ENCODE measurements around the gene PTPN1.

The PTPN1 gene

DNA sequence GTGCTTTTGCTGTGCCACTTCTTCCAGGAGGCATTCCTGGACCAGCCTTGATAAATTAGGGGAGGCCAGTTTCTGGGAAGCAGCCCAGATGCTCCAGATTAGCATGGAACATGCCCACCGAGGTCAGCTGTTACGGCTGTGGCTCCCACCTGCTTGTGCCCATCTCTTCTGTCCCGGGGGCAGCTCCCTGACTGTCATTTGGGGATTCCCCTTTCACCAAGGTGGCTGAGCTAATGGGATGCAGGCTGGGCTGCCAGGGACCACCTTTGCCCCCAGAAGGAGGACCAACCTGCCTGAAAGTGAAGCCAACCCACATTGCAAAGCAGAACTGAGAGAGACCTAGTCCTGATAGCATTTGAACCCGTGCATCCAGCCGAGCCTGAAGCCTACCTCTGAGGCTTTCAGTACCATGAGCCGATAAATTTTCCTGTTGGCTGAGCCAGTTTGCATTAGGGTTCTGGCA lies 85.3 kb downstream of the PTPN1 start:
- peaks cover 11% of the 10 kb centered on the region for H3K4me1 ChIP-seq (ENCODE audit: control insufficient read depth, low read length)
- H3K27ac ChIP-seq (ENCODE audit: low read depth, low read length), result no peak overlapping the region
- no peaks in the 10 kb centered on the region for H3K36me3 ChIP-seq (ENCODE audit: control insufficient read depth, low read length)
- H3F3A ChIP-seq (ENCODE audit: control insufficient read depth, insufficient read depth), result no peaks in the 10 kb centered on the region; the same call in 1 of the 2 replicates
- peaks cover 38% of the 10 kb centered on the region for H3K27me3 ChIP-seq (ENCODE audit: control insufficient read depth, low read length)
- TF ChIP-seq EZH2phosphoT487 (IDR thresholded peaks at IDR 0.05; ENCODE audit: borderline replicate concordance, low read length), result no peak
- TF ChIP-seq, protein P1, sequence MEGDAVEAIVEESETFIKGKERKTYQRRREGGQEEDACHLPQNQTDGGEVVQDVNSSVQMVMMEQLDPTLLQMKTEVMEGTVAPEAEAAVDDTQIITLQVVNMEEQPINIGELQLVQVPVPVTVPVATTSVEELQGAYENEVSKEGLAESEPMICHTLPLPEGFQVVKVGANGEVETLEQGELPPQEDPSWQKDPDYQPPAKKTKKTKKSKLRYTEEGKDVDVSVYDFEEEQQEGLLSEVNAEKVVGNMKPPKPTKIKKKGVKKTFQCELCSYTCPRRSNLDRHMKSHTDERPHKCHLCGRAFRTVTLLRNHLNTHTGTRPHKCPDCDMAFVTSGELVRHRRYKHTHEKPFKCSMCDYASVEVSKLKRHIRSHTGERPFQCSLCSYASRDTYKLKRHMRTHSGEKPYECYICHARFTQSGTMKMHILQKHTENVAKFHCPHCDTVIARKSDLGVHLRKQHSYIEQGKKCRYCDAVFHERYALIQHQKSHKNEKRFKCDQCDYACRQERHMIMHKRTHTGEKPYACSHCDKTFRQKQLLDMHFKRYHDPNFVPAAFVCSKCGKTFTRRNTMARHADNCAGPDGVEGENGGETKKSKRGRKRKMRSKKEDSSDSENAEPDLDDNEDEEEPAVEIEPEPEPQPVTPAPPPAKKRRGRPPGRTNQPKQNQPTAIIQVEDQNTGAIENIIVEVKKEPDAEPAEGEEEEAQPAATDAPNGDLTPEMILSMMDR (IDR thresholded peaks at IDR 0.05; ENCODE audit: low read depth, low read length, poor library complexity, severe bottlenecking), result no peak
- H3K9me2 ChIP-seq (replicated peaks; ENCODE audit: control insufficient read depth, low read length), result no peaks in the 10 kb centered on the region
- no peaks in the 10 kb centered on the region for H3K9me3 ChIP-seq (ENCODE audit: control insufficient read depth, insufficient read depth, low read length)
- H3K4me2 ChIP-seq (ENCODE audit: low read length), result no peak overlapping the region
- no peak overlapping the region for H3K4me3 ChIP-seq (ENCODE audit: low read length)
- no peaks in the 10 kb centered on the region for H4K20me1 ChIP-seq (ENCODE audit: control insufficient read depth, insufficient read depth, low read depth, low read length)
- H3K79me2 ChIP-seq (ENCODE audit: control insufficient read depth, low read length), result no peaks in the 10 kb centered on the region

DNA sequence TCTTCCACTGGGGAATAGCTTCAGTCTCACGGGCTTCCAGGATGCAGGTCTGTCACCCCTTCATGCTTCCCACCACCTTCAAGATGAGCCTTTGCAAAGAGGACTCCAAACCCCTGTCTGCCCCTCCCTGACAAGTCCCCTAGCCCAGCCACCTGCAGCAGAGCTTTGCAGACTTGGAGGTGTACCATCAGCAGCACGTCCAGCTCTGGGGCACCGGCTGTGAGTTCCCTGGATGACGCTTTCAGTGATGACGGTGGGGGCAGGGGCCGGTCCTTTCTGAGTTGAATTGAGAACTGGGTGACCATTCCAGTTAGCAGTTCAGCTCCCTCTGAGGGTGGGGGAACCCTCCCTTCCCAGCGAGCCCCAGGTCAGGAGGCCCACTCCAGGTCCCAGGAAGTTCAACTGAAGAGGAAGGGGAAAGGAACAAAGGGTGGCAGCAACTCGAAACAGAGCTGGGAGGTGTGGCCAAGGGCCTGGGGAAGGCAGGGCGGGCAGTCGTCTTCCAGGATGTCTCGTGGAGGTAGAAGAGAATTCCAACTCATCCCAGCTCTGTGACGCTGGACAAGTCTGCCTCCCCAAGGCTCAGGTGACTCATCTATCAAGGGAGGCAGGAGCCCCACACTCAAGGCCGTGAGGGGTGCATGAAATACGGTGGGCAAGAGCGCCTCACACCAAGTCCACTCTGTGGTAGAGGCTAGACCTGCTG lies 86.0 kb downstream of the PTPN1 start:
- Histone ChIP-seq H3K79me2 (ENCODE audit: control insufficient read depth, low read length) (no peaks in the 10 kb centered on the region), H3K9me3 (ENCODE audit: control insufficient read depth, insufficient read depth, low read length) (no peaks in the 10 kb centered on the region), H3K27ac (ENCODE audit: low read depth, low read length) (no peak overlapping the region), H3F3A (ENCODE audit: control insufficient read depth, insufficient read depth) (no peaks in the 10 kb centered on the region; the same call in 1 of the 2 replicates), H4K20me1 (ENCODE audit: control insufficient read depth, insufficient read depth, low read depth, low read length) (no peaks in the 10 kb centered on the region), H3K36me3 (ENCODE audit: control insufficient read depth, low read length) (no peaks in the 10 kb centered on the region), H3K4me2 (ENCODE audit: low read length) (no peak overlapping the region), H3K4me3 (ENCODE audit: low read length) (no peak overlapping the region), H3K27me3 (ENCODE audit: control insufficient read depth, low read length) (peaks cover 44% of the 10 kb centered on the region), H3K9me2 (replicated peaks; ENCODE audit: control insufficient read depth, low read length) (no peaks in the 10 kb centered on the region), H3K4me1 (ENCODE audit: control insufficient read depth, low read length) (peaks cover 18% of the 10 kb centered on the region)
- no peak for TF ChIP-seq EZH2phosphoT487 (IDR thresholded peaks at IDR 0.05; ENCODE audit: borderline replicate concordance, low read length)
- TF ChIP-seq, protein P1 (IDR thresholded peaks at IDR 0.05; ENCODE audit: low read depth, low read length, poor library complexity, severe bottlenecking), result no peak

DNA sequence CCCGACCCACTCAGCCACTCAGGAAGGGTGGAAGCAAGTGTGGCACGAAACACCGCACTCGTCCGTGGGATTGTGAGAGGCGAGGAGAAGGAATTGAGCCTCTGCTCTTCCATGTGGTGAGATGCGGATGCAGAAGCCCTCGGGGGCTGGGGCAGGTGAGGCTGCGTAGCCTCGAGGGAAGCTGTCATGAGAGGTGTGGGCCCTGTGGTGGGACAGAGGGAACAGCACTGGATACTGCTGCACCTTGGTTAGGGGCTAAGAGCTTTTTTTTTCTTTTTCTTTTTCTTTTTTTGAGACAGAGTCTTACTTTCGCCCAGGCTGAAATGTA lies 86.5 kb downstream of the PTPN1 start:
- Histone ChIP-seq H3K4me2 (ENCODE audit: low read length) (no peak overlapping the region), H3K27ac (ENCODE audit: low read depth, low read length) (no peak overlapping the region), H3K36me3 (ENCODE audit: control insufficient read depth, low read length) (no peaks in the 10 kb centered on the region)

More for the DNA sequence above, 86.5 kb downstream of the PTPN1 start:
- TF ChIP-seq EZH2phosphoT487 (IDR thresholded peaks at IDR 0.05; ENCODE audit: borderline replicate concordance, low read length), result no peak
- TF ChIP-seq, protein P1 (IDR thresholded peaks at IDR 0.05; ENCODE audit: low read depth, low read length, poor library complexity, severe bottlenecking), result no peak
- H3K9me2 ChIP-seq (replicated peaks; ENCODE audit: control insufficient read depth, low read length), result no peaks in the 10 kb centered on the region
- no peak overlapping the region for H3K4me3 ChIP-seq (ENCODE audit: low read length)
- H3F3A ChIP-seq (ENCODE audit: control insufficient read depth, insufficient read depth), result no peaks in the 10 kb centered on the region; the same call in 1 of the 2 replicates
- H3K4me1 ChIP-seq (ENCODE audit: control insufficient read depth, low read length), result peaks cover 22% of the 10 kb centered on the region
- peaks cover 47% of the 10 kb centered on the region for H3K27me3 ChIP-seq (ENCODE audit: control insufficient read depth, low read length)
- no peaks in the 10 kb centered on the region for H4K20me1 ChIP-seq (ENCODE audit: control insufficient read depth, insufficient read depth, low read depth, low read length)
- no peaks in the 10 kb centered on the region for H3K79me2 ChIP-seq (ENCODE audit: control insufficient read depth, low read length)
- H3K9me3 ChIP-seq (ENCODE audit: control insufficient read depth, insufficient read depth, low read length), result no peaks in the 10 kb centered on the region

Measured in DOHH2 (cell line).